Natural killer cell (primary cell): Measurements from ENCODE around the gene KIZ. TPM values are rescaled to one million over a fixed set of nuclear protein-coding genes. Genes with fewer than 3 reads are reported as not detected.

ENCODE experiments used
- ATAC-seq, 3 donors: fragments of 150-1000 bp in 2 of 3; fragments of 200-7000 bp in 1 of 3; cut with Tn5 transposase; 1 replicate in 1 of 3; 2 replicates in 2 of 3; pipeline ENCODE4 v1.10.0; 2021; ENCODE audit warnings: mild to moderate bottlenecking in 2 of 3, moderate library complexity in 2 of 3
- DNase-seq, 2 donors: peaks; one replicate each; pipeline versions ENCODE4 v3.0.0 to v3.0.0-alpha.2; 2013 to 2021; ENCODE audit warnings: mixed read lengths in 1 of 2
- H3K27ac ChIP-seq: one replicate; pipeline ENCODE4 v1.5.1; 2013; ENCODE audit warnings: mild to moderate bottlenecking, low read length
- H3K27me3 ChIP-seq: one replicate; pipeline ENCODE4 v1.6.1; 2013; ENCODE audit warnings: low read length; ENCODE audit not compliant: control insufficient read depth, insufficient read depth
- H3K36me3 ChIP-seq: one replicate; pipeline ENCODE4 v1.6.1; 2013; ENCODE audit warnings: low read length; ENCODE audit not compliant: control insufficient read depth, insufficient read depth
- H3K4me1 ChIP-seq: one replicate; pipeline ENCODE4 v1.6.1; 2013; ENCODE audit warnings: low read length; ENCODE audit not compliant: control insufficient read depth, insufficient read depth
- H3K4me3 ChIP-seq: one replicate; pipeline ENCODE4 v1.5.1; 2013; ENCODE audit warnings: low read length
- H3K9me3 ChIP-seq: one replicate; pipeline ENCODE4 v1.6.1; 2013; ENCODE audit warnings: low read length; ENCODE audit not compliant: control insufficient read depth, insufficient read depth
- H3K27ac Mint-ChIP-seq, 2 donors: one replicate each; pipeline ENCODE4 v1.8.0; 2022; ENCODE audit warnings: mild to moderate bottlenecking in 2 of 2, mixed read lengths in 2 of 2, moderate library complexity in 1 of 2
- H3K27me3 Mint-ChIP-seq, 2 donors: one replicate each; pipeline ENCODE4 v1.8.0; 2022; ENCODE audit warnings: low read depth in 2 of 2, mixed read lengths in 2 of 2
- H3K36me3 Mint-ChIP-seq: one replicate; pipeline ENCODE4 v1.8.0; 2022; ENCODE audit warnings: mixed read lengths
- H3K4me1 Mint-ChIP-seq, 2 donors: one replicate each; pipeline ENCODE4 v1.8.0; 2022; ENCODE audit warnings: mixed read lengths in 2 of 2
- H3K4me3 Mint-ChIP-seq: one replicate; pipeline ENCODE4 v1.8.0; 2022; ENCODE audit warnings: mild to moderate bottlenecking, moderate library complexity, mixed read lengths
- H3K9me3 Mint-ChIP-seq, 2 donors: one replicate each; pipeline ENCODE4 v1.8.0; 2022; ENCODE audit warnings: mixed read lengths in 2 of 2
- WGBS: methylation state at CpG from one replicate; pipeline ENCODE4 v1.1.7; 2013; ENCODE audit warnings: missing lambda C conversion rate; ENCODE audit not compliant: insufficient coverage; 5-methylcytosine and 5-hydroxymethylcytosine counted together
- intact Hi-C: fragments of 100-400 bp; cut with micrococcal nuclease; formaldehyde crosslinking; loops from one replicate; pipeline ENCODE4 v1.14.2; 2022
- total RNA-seq, 4 donors: library from RNA; stranded (reverse); fragments of 120-200 nt in 1 of 4; gene quantifications; one replicate each; pipeline versions ENCODE4 v1.2.3 to v1.2.4, GENCODE V29; 2013 to 2022
- TF ChIP-seq, protein P1 (sequence below): fragments of 200-600 bp; IDR thresholded peaks from one replicate; pipeline ENCODE4 v1.8.0; 2022; ENCODE audit warnings: antibody characterized with exemption

KIZ gene
- total RNA-seq, 3 donors from 2014 or later (not counting 1 experiment from before 2014, with no cell fraction given) = 32.9 to 38.2 (median 35.3) TPM

DNA sequence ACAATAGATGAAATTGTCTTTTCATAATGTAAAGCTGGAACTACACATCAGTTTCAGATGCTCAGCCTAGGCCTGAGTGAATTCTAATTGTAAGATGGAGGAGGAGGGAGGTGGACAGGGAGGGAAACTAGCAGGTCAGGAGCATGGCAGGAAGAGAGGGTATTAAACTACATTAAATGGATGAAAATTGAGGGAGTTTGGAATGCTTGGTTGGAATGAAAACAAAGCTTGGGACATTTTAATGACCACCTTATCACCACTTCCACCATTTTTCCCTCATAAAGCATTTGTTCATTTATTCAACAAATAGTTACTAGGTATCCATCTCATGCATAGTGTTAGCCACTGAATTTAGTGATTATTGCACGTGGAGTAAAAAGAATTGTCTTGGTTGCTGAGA is 65.0 kb downstream of the KIZ start:
- TF ChIP-seq, protein P1, sequence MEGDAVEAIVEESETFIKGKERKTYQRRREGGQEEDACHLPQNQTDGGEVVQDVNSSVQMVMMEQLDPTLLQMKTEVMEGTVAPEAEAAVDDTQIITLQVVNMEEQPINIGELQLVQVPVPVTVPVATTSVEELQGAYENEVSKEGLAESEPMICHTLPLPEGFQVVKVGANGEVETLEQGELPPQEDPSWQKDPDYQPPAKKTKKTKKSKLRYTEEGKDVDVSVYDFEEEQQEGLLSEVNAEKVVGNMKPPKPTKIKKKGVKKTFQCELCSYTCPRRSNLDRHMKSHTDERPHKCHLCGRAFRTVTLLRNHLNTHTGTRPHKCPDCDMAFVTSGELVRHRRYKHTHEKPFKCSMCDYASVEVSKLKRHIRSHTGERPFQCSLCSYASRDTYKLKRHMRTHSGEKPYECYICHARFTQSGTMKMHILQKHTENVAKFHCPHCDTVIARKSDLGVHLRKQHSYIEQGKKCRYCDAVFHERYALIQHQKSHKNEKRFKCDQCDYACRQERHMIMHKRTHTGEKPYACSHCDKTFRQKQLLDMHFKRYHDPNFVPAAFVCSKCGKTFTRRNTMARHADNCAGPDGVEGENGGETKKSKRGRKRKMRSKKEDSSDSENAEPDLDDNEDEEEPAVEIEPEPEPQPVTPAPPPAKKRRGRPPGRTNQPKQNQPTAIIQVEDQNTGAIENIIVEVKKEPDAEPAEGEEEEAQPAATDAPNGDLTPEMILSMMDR = no peak
- no peaks in the 10 kb centered on the region for H3K9me3 ChIP-seq
- no peaks in the 10 kb centered on the region for H3K4me1 ChIP-seq
- ATAC-seq (no peak), DNase-seq (no peak)
- no peaks in the 10 kb centered on the region for H3K36me3 ChIP-seq
- H3K27me3 Mint-ChIP-seq = no peaks in the 10 kb centered on the region
- H3K27ac ChIP-seq = no peak overlapping the region
- no peak overlapping the region for H3K27ac Mint-ChIP-seq
- H3K4me3 ChIP-seq = no peak overlapping the region
- 100% methylated on average over 1 of the region's 1 CpG for WGBS
- no peak overlapping the region for H3K4me3 Mint-ChIP-seq
- H3K27me3 ChIP-seq = no peaks in the 10 kb centered on the region
- no peaks in the 10 kb centered on the region for H3K9me3 Mint-ChIP-seq
- H3K4me1 Mint-ChIP-seq = peaks cover 0 to 4% of the 10 kb centered on the region in 2 donors
- intact Hi-C loops = no loop called here
- no peaks in the 10 kb centered on the region for H3K36me3 Mint-ChIP-seq

GRCh38 chr20:21191839-21192238 is 66.0 kb downstream of the KIZ start:
- no peaks in the 10 kb centered on the region for H3K36me3 ChIP-seq
- Mint-ChIP-seq H3K4me1 (peaks cover 0 to 4% of the 10 kb centered on the region in 2 donors), H3K27me3 (no peaks in the 10 kb centered on the region), H3K4me3 (no peak overlapping the region), H3K9me3 (no peaks in the 10 kb centered on the region), H3K27ac (no peak overlapping the region), H3K36me3 (no peaks in the 10 kb centered on the region)
- no peaks in the 10 kb centered on the region for H3K4me1 ChIP-seq
- TF ChIP-seq, protein P1 = no peak
- H3K9me3 ChIP-seq = no peaks in the 10 kb centered on the region
- ATAC-seq (no peak), DNase-seq (no peak)
- intact Hi-C loops = no loop called here
- no peaks in the 10 kb centered on the region for H3K27me3 ChIP-seq
- 88% methylated on average over 3 of the region's 5 CpGs for WGBS
- H3K27ac ChIP-seq = no peak overlapping the region
- no peak overlapping the region for H3K4me3 ChIP-seq

GRCh38 chr20:21202259-21202658 is 76.4 kb downstream of the KIZ start:
- Mint-ChIP-seq H3K9me3 (no peaks in the 10 kb centered on the region), H3K4me3 (no peak overlapping the region)

More at GRCh38 chr20:21202259-21202658, 76.4 kb downstream of the KIZ start:
- no peaks in the 10 kb centered on the region for H3K4me1 ChIP-seq
- Mint-ChIP-seq H3K27me3 (no peaks in the 10 kb centered on the region), H3K27ac (no peak overlapping the region), H3K4me1 (no peaks in the 10 kb centered on the region), H3K36me3 (peaks cover 10% of the 10 kb centered on the region)
- no peak overlapping the region for H3K27ac ChIP-seq
- H3K9me3 ChIP-seq = no peaks in the 10 kb centered on the region
- TF ChIP-seq, protein P1 = no peak
- DNase-seq = no peak
- no peak for ATAC-seq
- no peak overlapping the region for H3K4me3 ChIP-seq
- H3K36me3 ChIP-seq = peaks cover 6% of the 10 kb centered on the region
- no peaks in the 10 kb centered on the region for H3K27me3 ChIP-seq
- 96% methylated on average over 2 of the region's 2 CpGs for WGBS
- intact Hi-C loops = no loop called here
